K562 (cell line): ENCODE results near the gene NLRX1.

Source experiments
- BHLHE40 ChIP-seq: IDR thresholded peaks from 2 replicates; pipeline ENCODE4 v1.6.1; 2011; ENCODE audit warnings: low read length, improper control_type of control experiment
- CEBPB ChIP-seq: fragments of 450-650 bp; IDR thresholded peaks from 2 replicates; pipeline ENCODE4 v1.6.1; 2016; ENCODE audit warnings: missing genetic modification characterization, missing compliant biosample characterization
- E2F4 ChIP-seq: sonication (generic); formaldehyde crosslinking; IDR thresholded peaks from 2 replicates; pipeline ENCODE4 v1.8.0; 2022; ENCODE audit warnings: mild to moderate bottlenecking, low read depth, missing genetic modification reagents
- ELK1 ChIP-seq: sonication (generic); formaldehyde crosslinking; IDR thresholded peaks from 2 replicates; pipeline ENCODE4 v1.8.1; 2022; ENCODE audit warnings: missing genetic modification reagents
- EZH2 ChIP-seq: IDR thresholded peaks from 2 replicates; pipeline ENCODE4 v1.6.1; 2012; ENCODE audit warnings: low read depth, mild to moderate bottlenecking, inconsistent platforms, low read length, borderline replicate concordance
- GATAD2B ChIP-seq: fragments of 450-650 bp; IDR thresholded peaks from 2 replicates; pipeline ENCODE4 v1.6.1; 2017; ENCODE audit warnings: mild to moderate bottlenecking, borderline replicate concordance
- JUN ChIP-seq, 2 experiments: sonication (generic) in 1 of 2; formaldehyde crosslinking in 1 of 2; IDR thresholded peaks; 2 replicates each; pipeline versions ENCODE4 v1.6.1 to v1.8.0; 2012 to 2022; ENCODE audit warnings: borderline replicate concordance in 2 of 2, mild to moderate bottlenecking in 2 of 2, improper control_type of control experiment in 1 of 2, low read depth in 1 of 2, low read length in 1 of 2, missing genetic modification reagents in 1 of 2
- TFAP4 ChIP-seq: sonication (generic); formaldehyde crosslinking; IDR thresholded peaks from 2 replicates; pipeline ENCODE4 v1.8.0; 2022; ENCODE audit warnings: missing genetic modification reagents, mild to moderate bottlenecking, moderate library complexity, borderline replicate concordance
- ZBTB49 ChIP-seq: sonication (generic); formaldehyde crosslinking; IDR thresholded peaks from 2 replicates; pipeline ENCODE4 v1.8.0; 2022; ENCODE audit warnings: missing genetic modification reagents, mild to moderate bottlenecking, borderline replicate concordance
- ZNF76 ChIP-seq: fragments of 250-450 bp; sonication (Bioruptor Pico); IDR thresholded peaks from 2 replicates; pipeline ENCODE4 v1.4.0; 2020; ENCODE audit warnings: mild to moderate bottlenecking, moderate library complexity, borderline replicate concordance

GRCh38 chr11:119210050-119210449 lies 41.5 kb downstream of the NLRX1 start:
- TF ChIP-seq BHLHE40 (no peak), ELK1 (CRISPR knock-in tag) (no peak), TFAP4 (no peak), JUN (IDR thresholded peaks at IDR 0.05; ENCODE audit: borderline replicate concordance, low read depth, low read length) (no peak), JUN (CRISPR knock-in tag; IDR thresholded peaks at IDR 0.05; ENCODE audit: borderline replicate concordance) (no peak), ZNF76 (CRISPR knock-in tag) (no peak), GATAD2B (no peak), EZH2 (no peak), E2F4 (CRISPR knock-in tag) (no peak), ZBTB49 (CRISPR knock-in tag) (no peak), CEBPB (no peak)
